HG02884 (cell line): ENCODE measurements around the gene KLHL26.
"Not testable (repeated sequence)": the region's sequence is repeated elsewhere in the genome, so short reads cannot be mapped to it uniquely, and the experiment has no call there.

Experiments
- ATAC-seq: cut with Tn5 transposase; IDR thresholded peaks from one replicate; pipeline ENCODE4 v1.9.1; 2021; ENCODE audit warnings: mild to moderate bottlenecking, moderate library complexity; ENCODE audit not compliant: unreplicated experiment

The KLHL26 gene

GRCh38 chr19:18636969-18637629 lies at the start of gene KLHL26:
KLHL26 (plus strand) TSS chr19:18637028; CDS start chr19:18637055, 27 bp downstream.
- no peak for ATAC-seq

GRCh38 chr19:18587561-18587960 lies 49.3 kb upstream of the KLHL26 start:
- no peak for ATAC-seq

GRCh38 chr19:18587962-18588610 lies 48.7 kb upstream of the KLHL26 start:
- ATAC-seq: no peak

GRCh38 chr19:18588611-18589379 lies 48.0 kb upstream of the KLHL26 start, which contains the start of gene REX1BD:
REX1BD (plus strand) TSS chr19:18588798; CDS start chr19:18588802, 4 bp downstream.
- peak; percentile 69 for ATAC-seq

GRCh38 chr19:18589380-18590272 lies 47.2 kb upstream of the KLHL26 start:
- ATAC-seq: peak; percentile 24

GRCh38 chr19:18590273-18591272 lies 46.3 kb upstream of the KLHL26 start:
- ATAC-seq: no peak

- no peak for ATAC-seq
Measured at GRCh38 chr19:18591735-18592385, 45.0 kb upstream of the KLHL26 start.

- not testable (repeated sequence) for ATAC-seq
Measured at GRCh38 chr19:18592732-18593131, 44.1 kb upstream of the KLHL26 start.

GRCh38 chr19:18593367-18594095 lies 43.3 kb upstream of the KLHL26 start:
- no peak for ATAC-seq

GRCh38 chr19:18594096-18594823 lies 42.6 kb upstream of the KLHL26 start:
- ATAC-seq: peak; percentile 48

- ATAC-seq: no peak
Measured at GRCh38 chr19:18594824-18595373, 41.9 kb upstream of the KLHL26 start.

- ATAC-seq: no peak
Measured at GRCh38 chr19:18595475-18595874, 41.4 kb upstream of the KLHL26 start.

GRCh38 chr19:18596752-18597157 lies 40.1 kb upstream of the KLHL26 start:
- no peak for ATAC-seq

GRCh38 chr19:18597809-18598660 lies 38.8 kb upstream of the KLHL26 start:
- no peak for ATAC-seq

GRCh38 chr19:18599485-18599884 lies 37.3 kb upstream of the KLHL26 start:
- ATAC-seq: no peak

- ATAC-seq: not testable (repeated sequence)
Measured at GRCh38 chr19:18600692-18601397, 36.0 kb upstream of the KLHL26 start.
